Measurements from ENCODE around the gene DLX3. TPM values are rescaled to one million over a fixed set of nuclear protein-coding genes. Genes with fewer than 3 reads are reported as not detected.

Gene DLX3
- total RNA-seq, 2 donors from 2014 or later = 0.58 to 1.4 TPM

- Histone ChIP-seq H3K27ac (ENCODE audit: low read depth, low read length) (no peak overlapping the region), H3K9me3 (ENCODE audit: control insufficient read depth, low read length) (peaks cover 9% of the 10 kb centered on the region), H3K27me3 (ENCODE audit: control insufficient read depth, insufficient read depth, low read length, poor library complexity, severe bottlenecking) (peaks cover 44% of the 10 kb centered on the region), H3K36me3 (ENCODE audit: control insufficient read depth, insufficient read depth, low read length) (no peaks in the 10 kb centered on the region), H3K9ac (ENCODE audit: extremely low read depth, low read length, poor library complexity, severe bottlenecking) (no peak overlapping the region), H3K4me3 (ENCODE audit: low read length) (no peak overlapping the region), H3K4me1 (ENCODE audit: control insufficient read depth, insufficient read depth, low read length) (no peaks in the 10 kb centered on the region)
- no peak for TF ChIP-seq CTCF (conservative IDR thresholded peaks at IDR 0.05)
- peaks cover 15% of the 10 kb centered on the region for H3K9me3 Mint-ChIP-seq
- peaks cover 49% of the 10 kb centered on the region for H3K27me3 Mint-ChIP-seq (ENCODE audit: insufficient read depth)
- H3K4me1 Mint-ChIP-seq = no peaks in the 10 kb centered on the region
- H3K27ac Mint-ChIP-seq = no peak overlapping the region
- H3K36me3 Mint-ChIP-seq (ENCODE audit: low read depth) = no peaks in the 10 kb centered on the region
- 82 to 93% methylated on average over 2 of the region's 2 CpGs for WGBS, 2 experiments (ENCODE audit: insufficient coverage in 1 of 2, insufficient read length in 1 of 2)
- no peak for DNase-seq
- H3K4me3 Mint-ChIP-seq = no peak overlapping the region
These were observed 14.3 kb upstream of the DLX3 start for GRCh38 chr17:50009282-50009681.

GRCh38 chr17:50003911-50004310 lies 8.9 kb upstream of the DLX3 start:
- Mint-ChIP-seq H3K27ac (no peak overlapping the region), H3K4me1 (no peaks in the 10 kb centered on the region), H3K9me3 (no peaks in the 10 kb centered on the region), H3K4me3 (no peak overlapping the region), H3K36me3 (ENCODE audit: low read depth) (no peaks in the 10 kb centered on the region), H3K27me3 (ENCODE audit: insufficient read depth) (peaks cover 66% of the 10 kb centered on the region)
- Histone ChIP-seq H3K27ac (ENCODE audit: low read depth, low read length) (no peak overlapping the region), H3K4me3 (ENCODE audit: low read length) (no peak overlapping the region), H3K36me3 (ENCODE audit: control insufficient read depth, insufficient read depth, low read length) (no peaks in the 10 kb centered on the region), H3K9me3 (ENCODE audit: control insufficient read depth, low read length) (no peaks in the 10 kb centered on the region), H3K9ac (ENCODE audit: extremely low read depth, low read length, poor library complexity, severe bottlenecking) (no peak overlapping the region), H3K27me3 (ENCODE audit: control insufficient read depth, insufficient read depth, low read length, poor library complexity, severe bottlenecking) (peaks cover 52% of the 10 kb centered on the region), H3K4me1 (ENCODE audit: control insufficient read depth, insufficient read depth, low read length) (no peaks in the 10 kb centered on the region)
- DNase-seq = no peak
- TF ChIP-seq CTCF (conservative IDR thresholded peaks at IDR 0.05) = no peak
- 86 to 93% methylated on average over 1 to 3 of the region's 4 CpGs for WGBS, 2 experiments (ENCODE audit: insufficient coverage in 1 of 2, insufficient read length in 1 of 2)

GRCh38 chr17:49998836-49999511 lies 4.0 kb upstream of the DLX3 start:
- Mint-ChIP-seq H3K27me3 (ENCODE audit: insufficient read depth) (peaks cover 85% of the 10 kb centered on the region), H3K4me1 (peaks cover 8% of the 10 kb centered on the region), H3K27ac (no peak overlapping the region), H3K36me3 (ENCODE audit: low read depth) (no peaks in the 10 kb centered on the region), H3K4me3 (no peak overlapping the region), H3K9me3 (peaks cover 1% of the 10 kb centered on the region)
- peak; percentile 49 for DNase-seq
- Histone ChIP-seq H3K4me1 (ENCODE audit: control insufficient read depth, insufficient read depth, low read length) (no peaks in the 10 kb centered on the region), H3K27me3 (ENCODE audit: control insufficient read depth, insufficient read depth, low read length, poor library complexity, severe bottlenecking) (peaks cover 80% of the 10 kb centered on the region), H3K9ac (ENCODE audit: extremely low read depth, low read length, poor library complexity, severe bottlenecking) (no peak overlapping the region), H3K9me3 (ENCODE audit: control insufficient read depth, low read length) (peaks cover 6% of the 10 kb centered on the region), H3K36me3 (ENCODE audit: control insufficient read depth, insufficient read depth, low read length) (no peaks in the 10 kb centered on the region), H3K4me3 (ENCODE audit: low read length) (no peak overlapping the region), H3K27ac (ENCODE audit: low read depth, low read length) (no peak overlapping the region)
- TF ChIP-seq CTCF (conservative IDR thresholded peaks at IDR 0.05) = no peak
- WGBS, 2 experiments (ENCODE audit: insufficient coverage in 1 of 2, insufficient read length in 1 of 2) = 75 to 76% methylated on average over 6 to 10 of the region's 11 CpGs
